Measurements from ENCODE around the gene BTBD8.
"Not testable (repeated sequence)": the region's sequence is repeated elsewhere in the genome, so short reads cannot be mapped to it uniquely, and the experiment has no call there.

BTBD8 gene

DNA sequence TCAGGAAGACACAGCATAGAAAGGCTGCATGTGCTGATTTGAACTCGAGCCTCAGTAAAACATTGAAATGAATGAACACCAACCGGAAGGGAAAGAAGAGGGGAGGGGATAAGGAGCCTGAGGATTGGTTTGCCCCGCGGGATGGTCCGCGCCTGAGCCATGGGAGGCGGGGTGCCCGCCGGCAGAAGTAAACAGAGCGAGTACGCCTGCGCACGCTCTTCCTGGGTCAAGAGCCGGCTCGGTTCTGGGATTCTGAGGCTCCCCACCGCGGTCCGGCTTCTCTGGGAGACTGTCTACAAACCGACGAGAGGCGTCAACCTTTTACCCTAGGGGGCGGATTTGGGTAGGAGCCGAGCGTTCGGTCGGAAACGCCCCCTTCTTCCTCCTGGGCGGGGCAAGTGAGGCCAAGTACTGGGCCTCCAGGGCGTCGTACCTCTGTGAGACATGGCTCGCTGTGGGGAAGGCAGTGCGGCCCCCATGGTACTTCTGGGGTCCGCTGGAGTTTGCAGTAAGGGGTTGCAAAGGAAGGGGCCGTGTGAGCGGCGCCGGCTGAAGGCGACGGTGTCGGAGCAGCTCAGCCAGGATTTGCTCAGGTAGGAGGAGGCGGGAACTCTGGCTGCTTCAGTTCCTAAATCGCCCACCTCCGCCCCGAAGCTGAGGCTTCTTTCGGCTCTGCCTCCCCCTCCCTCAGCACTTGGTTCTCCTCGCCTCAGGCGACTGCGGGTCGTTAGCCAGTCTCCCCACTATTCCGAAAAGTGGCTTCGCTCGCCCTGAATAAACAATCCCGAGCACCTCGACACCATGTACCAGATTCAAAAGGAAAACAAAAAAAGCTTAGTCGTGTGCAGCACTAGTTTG lies at the start of gene BTBD8:
Gene BTBD8, plus strand, starts transcription at position 218 of the 858 bp plus-strand sequence. Its CDS starts 227 bp downstream, at position 445.
- DNase-seq (ENCODE audit: low spot score) = peak; percentile 18

DNA sequence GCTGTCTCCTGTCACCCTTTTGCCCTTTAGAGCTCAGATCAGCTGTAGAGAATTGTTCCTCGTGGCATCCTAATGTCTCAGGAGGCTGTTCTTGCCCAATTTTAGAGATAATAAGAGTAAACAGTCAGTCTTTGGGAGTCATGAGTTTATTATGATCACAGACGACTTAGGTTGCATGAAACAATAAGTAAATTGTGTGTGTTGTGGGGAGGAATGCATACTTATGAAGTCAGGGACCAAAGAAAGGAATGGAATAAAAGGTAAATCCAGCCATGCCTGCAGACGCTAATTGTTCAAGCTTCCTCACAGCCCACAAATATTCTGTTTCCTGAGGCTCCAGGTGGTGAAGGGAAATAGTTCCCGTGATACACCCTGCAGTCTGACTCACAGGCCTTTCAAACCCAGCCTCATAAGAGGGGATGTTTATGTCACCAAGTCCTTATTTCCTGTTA lies 49.5 kb upstream of the BTBD8 start:
- peak; percentile 91 for DNase-seq (ENCODE audit: low spot score)

DNA sequence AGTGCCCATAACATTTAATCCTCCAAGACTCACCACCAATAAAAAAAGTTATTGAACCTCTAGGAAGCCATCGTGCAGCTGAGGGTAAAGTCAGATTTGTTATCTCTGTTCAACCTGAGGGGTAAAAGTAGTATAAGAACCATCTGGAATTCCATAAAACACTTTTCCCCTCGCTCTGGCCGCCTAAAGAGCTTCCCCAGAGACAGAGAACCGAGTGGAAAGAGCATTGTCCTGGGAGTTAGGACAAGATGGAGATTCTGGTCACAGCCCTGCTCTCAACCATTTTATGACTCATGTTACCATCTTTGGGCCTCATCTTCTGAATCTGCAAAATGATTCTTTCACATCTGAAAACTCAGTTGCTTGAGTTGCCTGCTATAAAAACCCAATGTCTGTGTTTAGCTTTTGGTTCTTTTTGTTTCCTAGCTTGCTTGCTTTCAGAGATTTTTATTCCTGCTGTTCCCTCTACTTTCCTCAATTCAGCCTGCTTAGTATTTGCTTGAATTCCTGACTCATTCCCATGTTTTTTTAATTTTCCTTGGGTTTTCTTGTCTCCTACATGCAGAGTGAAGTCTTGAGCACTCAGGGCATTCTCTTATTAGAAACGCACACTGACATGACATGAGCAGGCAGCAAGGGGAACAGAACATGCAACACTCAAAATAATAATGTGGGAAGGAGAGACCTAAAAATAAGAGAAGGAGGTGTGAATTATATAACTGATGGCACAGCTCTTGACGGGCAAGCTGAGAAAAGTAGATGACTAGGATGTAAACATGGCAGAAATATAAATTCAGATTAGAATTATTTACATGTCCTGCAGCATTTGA lies 48.6 kb upstream of the BTBD8 start:
- DNase-seq (ENCODE audit: low spot score) = peak; percentile 5

DNA sequence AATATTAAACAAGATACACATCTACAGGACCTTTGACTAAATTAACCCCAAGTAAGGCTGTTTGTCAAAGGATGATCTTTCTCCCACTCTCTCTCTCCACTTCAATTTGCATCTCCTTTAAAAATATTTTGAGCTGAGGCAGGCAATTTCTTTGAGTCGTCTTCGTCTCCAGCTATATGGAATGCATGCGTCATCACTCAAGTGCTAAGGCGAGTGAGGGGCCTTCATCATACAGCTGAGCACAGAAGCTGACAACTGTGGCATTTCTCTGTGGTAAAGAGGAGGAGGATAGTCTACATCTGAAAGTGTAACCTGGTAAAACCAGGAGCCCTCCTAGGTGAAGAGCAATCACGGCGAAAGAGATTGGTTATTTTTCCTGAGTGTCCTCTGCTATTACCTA lies 42.7 kb upstream of the BTBD8 start:
- DNase-seq (ENCODE audit: low spot score) = no peak

DNA sequence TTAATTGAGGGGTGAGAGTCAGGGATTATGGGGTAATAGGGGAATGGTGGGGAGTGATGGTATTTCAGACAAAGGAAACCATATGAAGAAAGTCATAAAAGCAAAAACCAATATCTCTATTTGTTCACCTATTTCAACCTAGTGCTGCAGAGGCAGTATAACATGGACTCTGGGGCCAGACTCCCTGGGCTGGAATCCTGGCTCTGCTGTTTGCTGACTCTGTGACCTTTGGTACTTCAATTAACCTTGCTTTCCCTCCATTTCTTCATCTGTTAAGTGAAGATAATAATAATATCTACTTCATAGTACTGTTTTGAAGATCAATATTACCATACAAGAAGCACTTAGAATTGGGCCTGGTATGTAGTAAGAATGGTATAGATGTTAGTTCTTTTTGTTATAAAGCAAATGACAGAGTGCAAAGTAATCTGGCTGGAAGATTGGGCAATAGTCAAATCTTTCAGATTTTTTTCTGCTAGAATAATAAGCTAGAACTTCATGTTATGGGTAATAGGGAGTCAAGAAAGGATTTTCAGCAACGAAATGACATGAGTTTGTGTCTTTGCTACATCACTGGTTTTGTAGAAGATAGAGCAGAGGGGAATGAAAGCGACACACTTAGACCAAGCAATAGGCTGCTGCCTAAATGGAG lies 41.3 kb upstream of the BTBD8 start:
- no peak for DNase-seq (ENCODE audit: low spot score)

DNA sequence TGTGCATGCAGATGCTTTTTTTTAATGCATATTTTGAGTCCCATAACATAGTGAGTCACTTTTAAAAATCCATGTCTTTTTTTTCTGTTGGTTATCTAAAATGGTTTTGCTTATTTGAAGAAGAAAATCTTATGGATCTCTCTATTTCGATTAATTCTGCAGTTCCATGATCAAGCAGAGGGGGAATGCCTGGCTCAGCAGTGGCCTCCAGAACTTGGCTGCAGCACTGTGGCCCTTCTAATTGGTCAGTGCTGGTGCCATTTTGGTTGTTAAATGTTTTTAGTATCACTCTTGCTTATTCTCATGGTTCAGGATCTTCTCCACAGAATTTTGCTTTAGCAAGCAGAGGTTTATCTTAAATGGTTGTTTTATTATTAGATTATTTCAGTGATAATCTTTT lies 39.2 kb upstream of the BTBD8 start:
- DNase-seq (ENCODE audit: low spot score) = no peak

DNA sequence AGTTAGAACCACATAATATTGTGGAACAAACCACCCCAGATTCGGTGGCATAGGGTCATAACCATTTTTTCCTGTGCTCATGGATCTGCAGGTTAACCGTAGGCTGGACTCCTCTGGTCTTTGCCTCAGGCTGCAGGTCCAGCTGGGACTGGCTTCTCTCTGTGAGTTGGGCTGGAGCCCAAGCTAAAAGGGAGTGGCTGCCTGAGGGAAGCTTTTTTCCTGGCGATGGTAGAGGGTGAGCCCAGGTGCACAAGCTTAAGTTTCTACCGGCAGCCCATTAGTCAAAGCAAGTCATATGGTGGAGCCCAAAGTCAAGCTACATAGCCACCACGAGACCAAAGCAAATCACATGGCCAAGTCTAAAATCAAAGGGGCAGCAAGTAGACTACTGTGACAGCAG lies 36.5 kb upstream of the BTBD8 start:
- DNase-seq (ENCODE audit: low spot score) = no peak

DNA sequence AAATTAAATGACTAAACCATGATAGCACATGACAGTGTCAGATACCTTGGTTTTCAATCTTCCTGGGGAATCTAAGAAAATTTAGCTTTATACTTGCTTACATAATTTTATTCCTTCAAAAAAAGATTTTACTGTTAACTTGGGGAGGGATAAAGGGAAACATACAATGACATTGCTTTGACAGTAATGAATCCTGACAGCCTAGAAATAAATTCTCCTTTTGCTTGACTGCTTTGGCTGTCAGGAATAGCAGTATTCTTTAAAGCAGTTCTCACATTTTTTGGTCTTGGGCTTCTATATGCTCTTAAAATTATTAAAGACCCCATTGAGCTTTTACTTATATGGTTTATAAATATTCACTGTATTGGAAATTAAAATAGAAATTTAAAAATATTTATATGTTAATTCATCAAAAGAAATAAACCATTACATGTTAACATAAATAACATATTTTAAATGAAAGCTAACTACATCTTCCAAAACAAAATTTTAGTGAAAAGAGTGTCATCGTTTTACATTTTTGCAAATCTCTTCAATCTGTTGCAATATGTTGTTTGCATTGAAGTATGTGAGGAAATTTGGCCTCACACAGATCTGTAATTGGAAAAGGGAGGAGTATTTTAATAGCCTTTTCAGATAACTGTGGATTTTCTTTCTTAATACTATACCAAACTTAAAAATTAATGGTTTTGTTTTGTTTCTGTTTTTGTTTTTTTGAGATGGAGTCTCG lies 34.2 kb upstream of the BTBD8 start:
- DNase-seq (ENCODE audit: low spot score) = no peak

DNA sequence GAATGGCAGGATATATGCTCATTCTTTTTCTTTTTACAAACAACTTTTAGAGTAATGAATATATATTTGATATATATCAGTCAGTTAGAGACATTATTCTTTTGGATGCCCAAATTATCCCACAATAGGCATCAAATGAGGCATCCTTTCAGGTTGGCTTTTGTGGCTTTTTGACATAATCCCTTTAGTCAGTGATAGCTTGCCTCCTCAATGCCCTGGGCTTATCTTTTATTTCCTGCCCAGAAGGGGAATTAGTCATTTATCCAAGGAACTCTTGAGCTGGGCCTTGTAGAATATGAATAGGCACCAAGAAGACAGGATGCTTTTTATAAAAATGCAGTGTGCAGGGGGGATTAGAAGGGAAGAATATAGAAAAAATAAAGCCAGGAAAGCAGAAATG lies 28.2 kb upstream of the BTBD8 start:
- peak; percentile 7 for DNase-seq (ENCODE audit: low spot score)

DNA sequence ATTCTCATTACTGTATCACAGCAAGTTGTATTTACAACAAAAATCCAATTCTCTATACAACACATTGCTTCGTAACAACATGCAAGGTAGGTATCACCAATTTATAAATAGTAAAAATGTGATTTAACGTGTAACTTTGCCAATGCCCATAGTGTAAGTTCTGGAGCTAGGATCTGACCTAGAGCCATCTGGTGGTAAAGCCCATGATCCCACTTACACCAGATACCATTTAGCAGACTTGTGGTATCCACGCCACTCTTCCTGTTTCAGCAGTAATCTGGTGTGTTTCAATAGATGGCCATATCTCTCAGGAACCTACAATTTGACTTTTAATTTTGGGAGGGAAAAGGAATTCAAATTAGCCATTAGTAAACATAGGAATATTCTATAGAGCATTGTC lies 15.1 kb upstream of the BTBD8 start:
- DNase-seq (ENCODE audit: low spot score) = no peak

DNA sequence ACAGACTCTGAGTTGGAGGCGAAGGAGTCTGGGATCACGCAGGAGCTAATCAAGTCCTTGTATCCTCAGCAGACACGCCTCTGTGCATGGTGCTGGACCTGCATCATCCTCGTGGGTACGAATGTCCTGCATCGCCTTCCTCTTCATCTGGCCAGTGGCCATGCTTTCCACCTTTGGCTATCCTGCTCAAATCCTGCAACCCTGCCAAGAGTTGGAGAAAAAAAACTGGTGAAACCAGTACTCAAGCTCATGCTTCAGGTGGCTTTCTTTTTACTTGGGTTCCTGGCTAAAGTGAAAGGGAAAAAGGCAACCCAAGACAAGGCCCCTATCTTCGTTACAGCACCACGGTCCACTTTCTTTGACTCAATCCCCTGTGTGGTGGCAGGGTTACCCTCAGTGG lies 13.8 kb upstream of the BTBD8 start:
- no peak for DNase-seq (ENCODE audit: low spot score)

DNA sequence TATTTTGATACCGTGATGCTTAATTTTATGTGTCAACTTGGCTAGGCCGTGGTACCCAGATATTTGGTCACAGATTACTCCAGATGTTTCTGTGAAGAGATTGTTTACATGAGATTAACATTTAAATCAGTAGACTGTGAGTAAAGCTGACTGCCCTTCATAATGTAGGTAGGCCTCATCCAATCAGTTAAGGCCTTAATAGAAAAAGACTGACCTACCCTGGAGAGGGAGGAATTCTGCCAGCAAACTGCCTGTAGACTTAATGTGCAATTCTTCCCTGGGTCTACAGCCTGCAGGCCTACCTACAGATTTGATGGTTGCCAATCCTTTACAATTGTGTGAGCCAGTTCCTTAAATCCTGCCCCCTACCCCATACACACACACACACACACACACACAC lies 9.3 kb upstream of the BTBD8 start:
- no peak for DNase-seq (ENCODE audit: low spot score)

DNA sequence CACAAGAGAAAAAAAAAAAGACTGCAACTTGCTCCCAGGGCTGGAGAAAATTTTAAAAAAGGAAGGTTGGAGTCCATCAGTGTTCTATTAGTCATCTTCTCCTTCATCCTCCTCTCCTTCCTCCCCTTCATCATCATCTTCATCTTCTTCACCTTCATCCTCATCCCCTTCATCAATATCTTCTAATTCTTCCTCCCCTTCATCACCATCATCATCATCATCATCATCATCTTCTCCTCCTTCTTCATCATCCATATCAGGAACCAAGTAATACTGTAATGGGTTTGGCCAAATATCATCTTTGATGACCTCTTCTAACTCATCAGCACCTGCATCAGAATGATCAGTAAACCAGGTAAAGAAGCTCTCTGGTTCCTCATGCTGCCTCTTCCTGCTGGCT lies 5.7 kb upstream of the BTBD8 start:
- DNase-seq (ENCODE audit: low spot score) = not testable (repeated sequence)

DNA sequence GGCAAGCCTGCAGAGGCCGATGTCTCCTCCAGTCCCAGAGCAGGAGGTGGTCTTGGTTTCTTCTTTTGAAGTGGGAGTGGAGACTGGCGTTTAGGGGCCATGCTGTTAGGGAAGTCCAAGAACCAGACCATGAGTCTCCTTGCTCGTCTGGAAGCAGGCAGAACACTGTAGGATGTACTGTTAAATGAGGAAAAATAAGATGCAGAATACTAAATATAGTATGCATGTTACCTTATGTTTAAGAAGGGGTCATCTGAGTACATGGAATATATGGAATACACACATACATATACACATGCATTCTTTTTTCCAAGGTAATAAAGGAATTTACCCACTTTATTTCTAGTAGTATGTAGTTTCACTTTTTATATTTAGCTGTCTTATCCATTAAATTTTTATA lies 4.8 kb upstream of the BTBD8 start, which contains the start of gene SETSIP:
Gene SETSIP, minus strand, starts transcription at position 101 of the 400 bp plus-strand sequence. Its CDS starts 0 bp downstream, at position 101.
- DNase-seq (ENCODE audit: low spot score) = no peak

DNA sequence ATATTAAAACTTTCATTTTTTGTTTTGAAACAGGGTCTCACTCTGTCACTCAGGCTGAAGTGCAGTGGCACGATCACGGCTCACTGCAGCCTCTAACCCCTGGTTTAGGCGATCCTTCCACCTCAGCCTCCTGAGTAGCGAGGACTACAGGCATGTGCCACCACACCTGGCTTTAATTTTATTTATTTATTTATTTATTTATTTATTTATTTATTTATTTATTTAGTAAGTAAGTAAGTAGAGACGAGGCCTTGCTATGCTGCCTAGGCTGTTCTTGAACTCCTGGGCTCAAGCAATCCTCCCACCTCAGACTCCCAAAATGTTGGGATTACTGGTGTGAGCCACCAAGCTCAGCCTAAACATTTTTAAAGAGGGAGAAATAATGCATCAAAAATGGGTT lies 3.8 kb upstream of the BTBD8 start:
- no peak for DNase-seq (ENCODE audit: low spot score)

DNA sequence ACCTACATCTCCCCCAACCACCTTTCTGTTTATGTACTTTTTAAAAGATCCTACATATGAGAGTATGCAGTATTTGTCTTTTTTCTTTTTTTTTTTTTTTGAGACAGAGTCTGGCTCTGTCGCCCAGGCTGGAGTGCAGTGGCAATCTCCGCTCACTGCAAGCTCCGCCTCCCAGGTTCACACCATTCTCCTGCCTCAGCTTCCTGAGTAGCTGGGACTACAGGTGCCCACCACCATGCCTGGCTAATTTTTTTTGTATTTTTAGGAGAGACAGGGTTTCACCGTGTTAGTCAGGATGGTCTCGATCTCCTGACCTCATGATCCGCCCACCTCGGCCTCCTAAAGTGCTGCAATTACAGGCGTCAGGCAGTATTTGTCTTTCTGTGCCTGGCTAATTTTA lies 2.1 kb upstream of the BTBD8 start:
- DNase-seq (ENCODE audit: low spot score) = not testable (repeated sequence)

DNA sequence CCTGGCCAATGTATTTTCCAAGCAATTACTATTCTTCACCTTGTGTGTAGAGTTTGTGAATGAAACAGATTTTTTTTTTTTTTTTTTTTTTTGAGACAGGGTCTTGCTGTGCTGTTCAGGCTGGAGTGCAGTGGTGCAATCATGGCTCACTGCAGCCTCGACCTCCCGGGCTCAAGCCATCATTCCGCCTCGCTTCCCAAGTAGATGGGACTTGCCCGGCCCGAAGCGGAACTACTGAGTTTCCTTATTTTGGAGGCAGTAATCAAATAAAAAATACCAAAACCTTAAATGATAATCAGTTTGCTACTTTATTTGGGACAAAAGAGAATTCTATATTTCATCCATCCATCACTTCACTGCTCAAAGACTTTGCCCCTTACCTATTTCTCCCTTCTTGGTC lies 704 bp upstream of the BTBD8 start:
- DNase-seq (ENCODE audit: low spot score) = no peak

DNA sequence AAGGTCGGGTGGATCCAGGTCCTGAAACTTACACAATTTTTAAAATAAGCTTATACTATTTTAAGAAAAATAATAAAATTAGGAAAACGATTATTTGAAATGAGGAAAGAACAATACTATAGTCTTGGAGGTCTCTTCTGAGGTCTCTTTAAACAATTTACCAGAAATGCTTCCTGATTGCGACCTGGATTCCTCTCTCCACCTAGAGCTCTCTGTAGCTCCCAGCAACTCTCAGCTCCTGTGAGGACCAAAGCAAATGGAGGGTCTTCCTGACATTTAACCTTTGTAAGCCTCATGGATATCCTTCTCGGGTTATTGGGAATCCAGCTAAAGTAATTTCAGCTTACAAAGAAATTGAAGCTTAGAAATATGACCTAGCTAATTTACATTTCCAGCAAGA lies 886 bp downstream of the BTBD8 start:
- DNase-seq (ENCODE audit: low spot score) = no peak

DNA sequence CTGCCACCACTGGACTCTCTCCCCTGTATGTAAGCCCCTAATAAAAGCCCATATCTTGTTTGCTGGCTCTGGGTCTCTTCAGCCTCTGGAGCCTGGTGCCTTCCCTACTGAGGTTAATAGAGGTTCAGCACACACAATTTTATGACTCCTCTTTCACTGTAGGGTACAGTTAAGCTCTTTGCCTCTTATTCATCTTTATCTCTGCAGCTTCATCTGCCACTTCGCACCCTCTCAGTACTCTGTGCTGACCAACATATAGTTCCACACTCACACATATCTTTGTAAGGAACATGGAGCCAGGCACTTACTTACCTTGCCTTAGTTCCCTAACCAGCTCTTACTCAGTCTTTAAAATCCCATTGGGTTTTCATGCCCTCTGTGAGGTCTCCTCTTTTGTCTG lies 4.5 kb downstream of the BTBD8 start:
- DNase-seq (ENCODE audit: low spot score) = no peak

DNA sequence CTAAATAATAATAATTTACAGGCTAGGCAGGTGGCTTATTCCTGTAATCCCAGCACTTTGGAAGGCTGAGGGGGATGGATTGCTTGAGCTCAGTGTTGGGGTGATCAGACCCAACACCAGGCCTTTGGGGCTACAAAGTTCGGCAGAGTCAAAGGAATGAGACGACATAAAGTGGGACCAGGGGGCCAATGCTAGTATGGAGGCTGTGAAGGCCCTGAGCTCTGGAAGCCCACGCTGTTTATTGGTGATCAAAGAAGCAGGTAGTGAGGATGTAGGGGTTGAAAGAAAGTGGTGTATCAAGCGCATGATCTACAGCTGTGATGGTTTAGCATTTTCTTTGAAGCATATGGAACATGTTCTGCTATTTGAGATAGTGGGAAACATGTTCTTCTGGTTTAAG lies 5.6 kb downstream of the BTBD8 start:
- no peak for DNase-seq (ENCODE audit: low spot score)

DNA sequence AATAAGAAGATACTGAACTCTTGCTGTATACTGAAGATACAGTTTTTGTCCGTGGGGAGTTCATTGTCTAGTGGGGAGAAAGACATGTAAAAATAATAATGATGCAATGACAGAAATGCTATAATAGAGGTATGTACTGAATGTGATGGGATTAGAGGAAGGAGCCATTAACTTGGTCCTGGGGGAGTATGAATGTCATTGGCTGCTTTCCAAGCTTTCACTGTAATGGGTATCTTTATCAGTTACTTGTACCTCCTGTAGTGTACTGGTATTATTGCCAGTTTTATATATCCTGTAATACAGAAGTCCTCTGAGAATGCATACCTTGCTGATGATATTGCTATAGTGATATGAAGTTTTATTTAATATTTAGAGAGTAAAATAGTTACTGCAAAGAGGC lies 7.4 kb downstream of the BTBD8 start:
- DNase-seq (ENCODE audit: low spot score) = no peak

DNA sequence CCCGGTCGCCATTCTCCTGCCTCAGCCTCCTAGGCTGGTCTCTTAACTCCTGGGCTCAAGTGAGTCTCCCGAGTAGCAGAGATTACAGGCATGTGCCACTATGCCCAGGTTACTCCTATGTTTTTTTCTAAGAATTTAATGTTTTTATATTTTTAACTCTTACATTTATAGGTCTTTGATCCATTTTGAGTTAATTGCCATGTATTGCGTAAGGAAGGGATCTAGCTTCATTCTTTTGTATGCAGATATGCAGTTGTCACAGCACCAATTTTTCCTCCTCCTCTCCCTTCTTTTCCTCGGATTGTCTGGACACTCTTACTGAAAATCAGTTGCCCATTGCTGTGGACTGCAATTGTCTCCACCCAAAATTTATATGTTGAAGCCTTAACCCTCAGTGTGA lies 11.5 kb downstream of the BTBD8 start:
- DNase-seq (ENCODE audit: low spot score) = no peak
